HepG2 (cell line): ENCODE results near the gene DYNC2I2. TPM values are rescaled to one million over a fixed set of nuclear protein-coding genes. Genes with fewer than 3 reads are reported as not detected.
A peak's percentile ranks its signal among the peaks of the same experiment; 100 is the strongest.

ENCODE experiments used
- AHR ChIP-seq: IDR thresholded peaks from 2 replicates; pipeline ENCODE4 v1.6.1; 2018; ENCODE audit warnings: missing genetic modification reagents, missing compliant biosample characterization
- CHD2 ChIP-seq: IDR thresholded peaks from 2 replicates; pipeline ENCODE4 v1.6.1; 2011; ENCODE audit warnings: low read depth, low read length, improper control_type of control experiment
- ESRRA ChIP-seq: sonication (generic); formaldehyde crosslinking; IDR thresholded peaks from 2 replicates; pipeline ENCODE4 v1.5.1; 2020; ENCODE audit warnings: mild to moderate bottlenecking, low read depth, missing genetic modification reagents
- FOXK1 ChIP-seq: sonication (generic); formaldehyde crosslinking; IDR thresholded peaks from 2 replicates; pipeline ENCODE4 v1.4.0; 2020; ENCODE audit warnings: low read depth, missing genetic modification reagents, borderline replicate concordance
- FOXO1 ChIP-seq: sonication (generic); formaldehyde crosslinking; IDR thresholded peaks from 2 replicates; pipeline ENCODE4 v1.4.0; 2020; ENCODE audit warnings: missing genetic modification reagents
- GTF2F1 ChIP-seq: fragments of 150-350 bp; IDR thresholded peaks from 2 replicates; pipeline ENCODE4 v1.6.1; 2014; ENCODE audit warnings: low read length
- HOXA7 ChIP-seq: sonication (generic); formaldehyde crosslinking; IDR thresholded peaks from 2 replicates; pipeline ENCODE4 v1.8.1; 2022; ENCODE audit warnings: mild to moderate bottlenecking, missing genetic modification reagents, moderate library complexity
- JUN ChIP-seq: sonication (generic); formaldehyde crosslinking; IDR thresholded peaks from 2 replicates; pipeline ENCODE4 v1.4.0; 2020; ENCODE audit warnings: mild to moderate bottlenecking, missing genetic modification reagents
- KLF15 ChIP-seq: sonication (generic); formaldehyde crosslinking; IDR thresholded peaks from 2 replicates; pipeline ENCODE4 v1.8.1; 2023; ENCODE audit warnings: borderline replicate concordance, mild to moderate bottlenecking, inconsistent platforms, missing genetic modification reagents, mixed read lengths
- KMT2B ChIP-seq: IDR thresholded peaks from 2 replicates; pipeline ENCODE4 v1.6.1; 2016; ENCODE audit warnings: missing genetic modification reagents, missing compliant biosample characterization
- MTF1 ChIP-seq: sonication (generic); formaldehyde crosslinking; IDR thresholded peaks from 2 replicates; pipeline ENCODE4 v1.5.0; 2020; ENCODE audit warnings: missing genetic modification reagents
- NFRKB ChIP-seq: fragments of 450-650 bp; IDR thresholded peaks from 2 replicates; pipeline ENCODE4 v1.6.1; 2017
- SATB2 ChIP-seq: sonication (generic); formaldehyde crosslinking; IDR thresholded peaks from 2 replicates; pipeline ENCODE4 v1.5.0; 2020; ENCODE audit warnings: missing genetic modification reagents
- TBX3 ChIP-seq: fragments of 450-650 bp; IDR thresholded peaks from 2 replicates; pipeline ENCODE4 v1.6.1; 2017; ENCODE audit warnings: antibody characterized with exemption, mild to moderate bottlenecking, inconsistent platforms, borderline replicate concordance
- U2AF1 ChIP-seq: fragments of 200-400 bp; formaldehyde crosslinking; optimal IDR thresholded peaks from 2 replicates; pipeline ENCODE3; 2017; ENCODE audit warnings: mild to moderate bottlenecking, low read depth, low read length
- ZNF614 ChIP-seq: IDR thresholded peaks from 2 replicates; pipeline ENCODE4 v1.6.1; 2018; ENCODE audit warnings: missing biosample characterization, missing genetic modification reagents, inconsistent platforms, borderline replicate concordance
- ZNF670 ChIP-seq: sonication (generic); formaldehyde crosslinking; IDR thresholded peaks from 2 replicates; pipeline ENCODE4 v1.8.0; 2022; ENCODE audit warnings: mild to moderate bottlenecking, missing genetic modification reagents, borderline replicate concordance
- polyA plus RNA-seq, 8 experiments: library from polyadenylated mRNA; depleted of rRNA in 3 of 8; stranded (reverse) in 7 of 8; unstranded in 1 of 8; fragments of >200 nt; fragmentation: Illumina TruSeq in 4 of 8; extraction: Trizol in 4 of 8; gene quantifications; 2 replicates each; pipeline versions ENCODE4 v1.2.1 to v1.2.3, GENCODE V29; 2011 to 2016; ENCODE audit warnings: low read depth in 4 of 8, missing spikeins in 1 of 8, mixed read lengths in 1 of 8; ENCODE audit not compliant: insufficient read depth in 1 of 8
- total RNA-seq, 5 experiments: library from RNA; depleted of rRNA; stranded (reverse); fragments of >200 nt; fragmentation: Illumina TruSeq; extraction: Trizol; gene quantifications; 2 replicates each; pipeline ENCODE4 v1.2.3, GENCODE V29; 2016; ENCODE audit warnings: low read depth in 1 of 5
- TF ChIP-seq, protein P1 (sequence below): sonication (generic); formaldehyde crosslinking; IDR thresholded peaks from 2 replicates; pipeline ENCODE4 v1.5.1; 2020; ENCODE audit warnings: mild to moderate bottlenecking, missing genetic modification reagents, moderate library complexity
- TF ChIP-seq, protein P2 (sequence below): IDR thresholded peaks from 2 replicates; pipeline ENCODE4 v1.6.1; 2018; ENCODE audit warnings: missing genetic modification reagents
- TF ChIP-seq, protein P3 (sequence below): sonication (generic); formaldehyde crosslinking; IDR thresholded peaks from 2 replicates; pipeline ENCODE4 v1.5.0; 2020; ENCODE audit warnings: missing genetic modification reagents
- TF ChIP-seq, protein P4 (sequence below): sonication (generic); formaldehyde crosslinking; IDR thresholded peaks from 2 replicates; pipeline ENCODE4 v1.4.0; 2020; ENCODE audit warnings: missing genetic modification reagents

DYNC2I2 gene
- total and polyA plus RNA-seq, 2 of the 13 experiments (the other 11 are each of a cell fraction or from before 2014, with no cell fraction given): 13.7 to 40.2 TPM

DNA sequence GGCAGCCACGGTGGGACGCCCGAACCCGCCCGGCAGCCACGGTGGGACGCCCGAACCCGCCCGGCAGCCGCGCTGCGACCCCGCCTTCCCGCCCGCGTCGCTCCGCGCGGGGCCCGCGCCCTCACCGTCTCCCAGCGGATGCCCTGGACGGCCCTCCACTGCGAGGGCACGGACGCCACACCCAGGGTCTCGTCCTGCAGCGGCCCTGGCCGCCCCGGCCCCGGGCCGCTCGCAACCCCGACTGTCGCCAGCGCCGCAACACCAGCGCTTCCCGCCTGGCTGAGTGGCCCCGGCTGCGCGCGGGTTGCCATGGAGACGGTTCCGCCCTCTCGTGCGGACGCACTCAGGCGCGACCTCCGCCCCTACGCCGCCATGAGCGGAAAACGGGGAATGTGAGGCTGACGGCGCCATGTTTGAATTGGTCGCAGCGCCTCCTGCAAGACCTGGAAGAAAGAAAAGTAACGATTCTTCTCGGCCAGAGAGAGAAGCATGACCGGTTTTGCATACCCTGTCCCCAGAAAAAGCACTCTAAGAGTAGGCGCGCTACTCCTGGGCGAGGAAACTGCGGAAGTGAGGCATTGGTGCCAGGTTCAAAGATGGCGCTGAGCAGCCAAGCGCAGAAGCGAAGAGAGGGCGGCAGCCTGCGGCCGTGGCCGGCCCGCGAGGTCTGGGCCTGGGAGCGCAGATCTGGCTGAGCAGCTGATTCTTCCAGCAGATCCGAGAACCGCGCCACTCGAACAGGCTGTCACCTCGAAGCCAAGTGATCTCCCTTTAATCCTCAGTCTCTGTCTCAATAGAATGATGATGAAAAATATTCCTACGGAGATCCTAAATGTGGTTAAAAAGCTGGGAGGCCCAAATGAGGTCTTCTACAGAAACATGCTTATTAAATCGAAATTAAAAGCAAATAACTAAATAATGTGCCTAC is at the start of gene DYNC2I2 (continued):
- peak; percentile 71; the same call in 1 of the 2 replicates for TF ChIP-seq FOXK1 (CRISPR knock-in tag)
- TF ChIP-seq ZNF614 (CRISPR knock-in tag): peak; percentile 73; the same call in 1 of the 2 replicates
- TF ChIP-seq U2AF1: no peak
- no peak for TF ChIP-seq KLF15
- TF ChIP-seq GTF2F1: no peak
- TF ChIP-seq, protein P1, sequence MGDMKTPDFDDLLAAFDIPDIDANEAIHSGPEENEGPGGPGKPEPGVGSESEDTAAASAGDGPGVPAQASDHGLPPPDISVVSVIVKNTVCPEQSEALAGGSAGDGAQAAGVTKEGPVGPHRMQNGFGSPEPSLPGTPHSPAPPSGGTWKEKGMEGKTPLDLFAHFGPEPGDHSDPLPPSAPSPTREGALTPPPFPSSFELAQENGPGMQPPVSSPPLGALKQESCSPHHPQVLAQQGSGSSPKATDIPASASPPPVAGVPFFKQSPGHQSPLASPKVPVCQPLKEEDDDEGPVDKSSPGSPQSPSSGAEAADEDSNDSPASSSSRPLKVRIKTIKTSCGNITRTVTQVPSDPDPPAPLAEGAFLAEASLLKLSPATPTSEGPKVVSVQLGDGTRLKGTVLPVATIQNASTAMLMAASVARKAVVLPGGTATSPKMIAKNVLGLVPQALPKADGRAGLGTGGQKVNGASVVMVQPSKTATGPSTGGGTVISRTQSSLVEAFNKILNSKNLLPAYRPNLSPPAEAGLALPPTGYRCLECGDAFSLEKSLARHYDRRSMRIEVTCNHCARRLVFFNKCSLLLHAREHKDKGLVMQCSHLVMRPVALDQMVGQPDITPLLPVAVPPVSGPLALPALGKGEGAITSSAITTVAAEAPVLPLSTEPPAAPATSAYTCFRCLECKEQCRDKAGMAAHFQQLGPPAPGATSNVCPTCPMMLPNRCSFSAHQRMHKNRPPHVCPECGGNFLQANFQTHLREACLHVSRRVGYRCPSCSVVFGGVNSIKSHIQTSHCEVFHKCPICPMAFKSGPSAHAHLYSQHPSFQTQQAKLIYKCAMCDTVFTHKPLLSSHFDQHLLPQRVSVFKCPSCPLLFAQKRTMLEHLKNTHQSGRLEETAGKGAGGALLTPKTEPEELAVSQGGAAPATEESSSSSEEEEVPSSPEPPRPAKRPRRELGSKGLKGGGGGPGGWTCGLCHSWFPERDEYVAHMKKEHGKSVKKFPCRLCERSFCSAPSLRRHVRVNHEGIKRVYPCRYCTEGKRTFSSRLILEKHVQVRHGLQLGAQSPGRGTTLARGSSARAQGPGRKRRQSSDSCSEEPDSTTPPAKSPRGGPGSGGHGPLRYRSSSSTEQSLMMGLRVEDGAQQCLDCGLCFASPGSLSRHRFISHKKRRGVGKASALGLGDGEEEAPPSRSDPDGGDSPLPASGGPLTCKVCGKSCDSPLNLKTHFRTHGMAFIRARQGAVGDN: peak; percentile 95
- no peak for TF ChIP-seq HOXA7 (CRISPR knock-in tag)
- TF ChIP-seq MTF1 (CRISPR knock-in tag): 0 out of 2 replicates have a peak, but pooled peaks have one; percentile 59
- TF ChIP-seq TBX3: peak; percentile 51; the same call in 1 of the 2 replicates
- TF ChIP-seq KMT2B: peak; percentile 94
- no peak for TF ChIP-seq CHD2
- peak; percentile 99 for TF ChIP-seq NFRKB
- TF ChIP-seq, protein P2, sequence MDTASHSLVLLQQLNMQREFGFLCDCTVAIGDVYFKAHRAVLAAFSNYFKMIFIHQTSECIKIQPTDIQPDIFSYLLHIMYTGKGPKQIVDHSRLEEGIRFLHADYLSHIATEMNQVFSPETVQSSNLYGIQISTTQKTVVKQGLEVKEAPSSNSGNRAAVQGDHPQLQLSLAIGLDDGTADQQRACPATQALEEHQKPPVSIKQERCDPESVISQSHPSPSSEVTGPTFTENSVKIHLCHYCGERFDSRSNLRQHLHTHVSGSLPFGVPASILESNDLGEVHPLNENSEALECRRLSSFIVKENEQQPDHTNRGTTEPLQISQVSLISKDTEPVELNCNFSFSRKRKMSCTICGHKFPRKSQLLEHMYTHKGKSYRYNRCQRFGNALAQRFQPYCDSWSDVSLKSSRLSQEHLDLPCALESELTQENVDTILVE (CRISPR knock-in tag): peak; percentile 40; the same call in 1 of the 2 replicates
- TF ChIP-seq, protein P3, sequence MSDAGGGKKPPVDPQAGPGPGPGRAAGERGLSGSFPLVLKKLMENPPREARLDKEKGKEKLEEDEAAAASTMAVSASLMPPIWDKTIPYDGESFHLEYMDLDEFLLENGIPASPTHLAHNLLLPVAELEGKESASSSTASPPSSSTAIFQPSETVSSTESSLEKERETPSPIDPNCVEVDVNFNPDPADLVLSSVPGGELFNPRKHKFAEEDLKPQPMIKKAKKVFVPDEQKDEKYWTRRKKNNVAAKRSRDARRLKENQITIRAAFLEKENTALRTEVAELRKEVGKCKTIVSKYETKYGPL (CRISPR knock-in tag): 0 out of 2 replicates have a peak, but pooled peaks have one; percentile 45
- peak; percentile 55 for TF ChIP-seq FOXO1 (CRISPR knock-in tag)
- peak; percentile 44; the same call in 1 of the 2 replicates for TF ChIP-seq JUN (CRISPR knock-in tag)
- TF ChIP-seq ZNF670: peak; percentile 70; the same call in 1 of the 2 replicates
- peak; percentile 49; the same call in 1 of the 2 replicates for TF ChIP-seq ESRRA (CRISPR knock-in tag)
- TF ChIP-seq SATB2 (CRISPR knock-in tag): no peak
- TF ChIP-seq, protein P4, sequence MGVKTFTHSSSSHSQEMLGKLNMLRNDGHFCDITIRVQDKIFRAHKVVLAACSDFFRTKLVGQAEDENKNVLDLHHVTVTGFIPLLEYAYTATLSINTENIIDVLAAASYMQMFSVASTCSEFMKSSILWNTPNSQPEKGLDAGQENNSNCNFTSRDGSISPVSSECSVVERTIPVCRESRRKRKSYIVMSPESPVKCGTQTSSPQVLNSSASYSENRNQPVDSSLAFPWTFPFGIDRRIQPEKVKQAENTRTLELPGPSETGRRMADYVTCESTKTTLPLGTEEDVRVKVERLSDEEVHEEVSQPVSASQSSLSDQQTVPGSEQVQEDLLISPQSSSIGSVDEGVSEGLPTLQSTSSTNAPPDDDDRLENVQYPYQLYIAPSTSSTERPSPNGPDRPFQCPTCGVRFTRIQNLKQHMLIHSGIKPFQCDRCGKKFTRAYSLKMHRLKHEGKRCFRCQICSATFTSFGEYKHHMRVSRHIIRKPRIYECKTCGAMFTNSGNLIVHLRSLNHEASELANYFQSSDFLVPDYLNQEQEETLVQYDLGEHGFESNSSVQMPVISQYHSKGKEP (CRISPR knock-in tag): no peak
- peak; percentile 58; the same call in 1 of the 2 replicates for TF ChIP-seq AHR (CRISPR knock-in tag)
